ENCODE measurements around the gene MYMX. TPM values are rescaled to one million over a fixed set of nuclear protein-coding genes. Genes with fewer than 3 reads are reported as not detected.

The MYMX gene
- total RNA-seq, 1 experiment from 2014 or later: not detected

DNA sequence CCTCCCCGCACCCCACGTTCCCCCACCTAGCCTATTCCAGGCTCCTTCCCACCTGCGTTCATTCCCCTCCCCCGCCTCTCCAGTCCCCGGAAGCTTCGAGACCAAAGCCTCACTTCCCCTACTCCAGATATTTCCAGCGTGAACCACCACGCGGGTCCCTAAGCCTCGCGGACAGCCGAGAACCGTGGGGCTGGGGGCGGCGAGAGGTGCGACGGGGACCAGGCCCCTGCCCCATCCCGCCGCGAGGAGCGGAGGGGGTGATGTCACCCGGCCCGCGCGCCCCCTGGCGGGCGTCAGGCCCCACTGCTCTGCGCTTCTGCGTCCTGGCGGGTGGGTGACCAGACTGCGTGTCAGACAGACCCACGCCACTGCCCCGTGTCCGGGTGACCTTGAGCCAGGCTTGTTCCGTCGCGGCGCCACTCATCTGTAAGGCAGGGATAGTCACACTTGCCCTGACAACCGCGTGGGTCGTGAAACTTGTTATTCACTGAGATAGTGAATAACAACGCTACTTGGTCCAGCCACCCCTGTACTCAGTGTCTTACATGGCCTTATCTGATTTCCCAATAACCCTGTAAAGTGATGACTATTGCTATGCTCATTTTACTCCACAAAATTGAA lies 21.2 kb downstream of the MYMX start:
- DNase-seq (ENCODE audit: low read depth, low spot score) (no peak), ATAC-seq (peak; percentile 83)
- H2AFZ ChIP-seq (ENCODE audit: low read depth, low read length, poor library complexity, severe bottlenecking): no peak overlapping the region
- no peaks in the 10 kb centered on the region for H3K9me3 ChIP-seq (ENCODE audit: control insufficient read depth in 1 of 2, insufficient read depth in 1 of 2, low read depth in 1 of 2, low read length in 2 of 2)
- H3K9me2 ChIP-seq (ENCODE audit: insufficient read depth): no peaks in the 10 kb centered on the region
- no peaks in the 10 kb centered on the region for H3K79me2 ChIP-seq (ENCODE audit: insufficient read depth, low read length)
- intact Hi-C loops (cut with micrococcal nuclease): loop anchor here (1.0 kb wide), 1 partner anchor 100 kb away; no protein-coding TSS in a partner anchor
- H3K4me3 ChIP-seq (replicated peaks in 1 of 2; ENCODE audit: low read depth in 1 of 2, low read length in 2 of 2): peak overlapping the region; percentile 45 to 56
- TF ChIP-seq POLR2A (IDR thresholded peaks at IDR 0.05; ENCODE audit: borderline replicate concordance, extremely low read depth, insufficient read depth, insufficient read length) (no peak), POLR2AphosphoS5 (IDR thresholded peaks at IDR 0.05; ENCODE audit: low read depth, low read length) (0 out of 2 replicates have a peak, but pooled peaks have one; percentile 6), YY1 (IDR thresholded peaks at IDR 0.05; ENCODE audit: extremely low read depth, insufficient replicate concordance, low read depth, low read length) (no peak), ATF3 (IDR thresholded peaks at IDR 0.05) (no peak)
- TF ChIP-seq, protein P1, sequence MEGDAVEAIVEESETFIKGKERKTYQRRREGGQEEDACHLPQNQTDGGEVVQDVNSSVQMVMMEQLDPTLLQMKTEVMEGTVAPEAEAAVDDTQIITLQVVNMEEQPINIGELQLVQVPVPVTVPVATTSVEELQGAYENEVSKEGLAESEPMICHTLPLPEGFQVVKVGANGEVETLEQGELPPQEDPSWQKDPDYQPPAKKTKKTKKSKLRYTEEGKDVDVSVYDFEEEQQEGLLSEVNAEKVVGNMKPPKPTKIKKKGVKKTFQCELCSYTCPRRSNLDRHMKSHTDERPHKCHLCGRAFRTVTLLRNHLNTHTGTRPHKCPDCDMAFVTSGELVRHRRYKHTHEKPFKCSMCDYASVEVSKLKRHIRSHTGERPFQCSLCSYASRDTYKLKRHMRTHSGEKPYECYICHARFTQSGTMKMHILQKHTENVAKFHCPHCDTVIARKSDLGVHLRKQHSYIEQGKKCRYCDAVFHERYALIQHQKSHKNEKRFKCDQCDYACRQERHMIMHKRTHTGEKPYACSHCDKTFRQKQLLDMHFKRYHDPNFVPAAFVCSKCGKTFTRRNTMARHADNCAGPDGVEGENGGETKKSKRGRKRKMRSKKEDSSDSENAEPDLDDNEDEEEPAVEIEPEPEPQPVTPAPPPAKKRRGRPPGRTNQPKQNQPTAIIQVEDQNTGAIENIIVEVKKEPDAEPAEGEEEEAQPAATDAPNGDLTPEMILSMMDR (IDR thresholded peaks at IDR 0.05 in 2 of 3, conservative IDR thresholded peaks at IDR 0.05 in 1 of 3; ENCODE audit: borderline replicate concordance in 1 of 3, insufficient read depth in 1 of 3, low read depth in 2 of 3, low read length in 2 of 3): peak in 2 of 3 experiments; percentile 90 to 96; a peak in 4 of 6 replicates
- RAD21 ChIA-PET (ENCODE audit: low non-redundant PET in 1 of 2, low total read pairs in 2 of 2, uncharacterized antibody in 2 of 2, unreplicated experiment in 2 of 2): interaction anchor here (0.7 to 0.9 kb wide), 3 partner anchors 9 to 65 kb away, joined by 3 to 4 read pairs (median 4); partner anchors contain the start of gene HSP90AB1 (in 2 of the 2)
- H3K27me3 ChIP-seq (ENCODE audit: insufficient read depth, low read length): no peaks in the 10 kb centered on the region
- BruUV-seq (replicated peaks): no TSS peak
- peaks cover 29 to 42% of the 10 kb centered on the region in 2 experiments for H3K4me1 ChIP-seq (ENCODE audit: control insufficient read depth in 1 of 2, insufficient read depth in 2 of 2, low read length in 2 of 2)
- CTCF ChIA-PET: interaction anchor here (0.7 to 1.8 kb wide), 13 partner anchors 8 to 141 kb away, joined by 3 to 13 read pairs (median 7); partner anchors contain the start of genes HSP90AB1 and SLC29A1
- H3K36me3 ChIP-seq (ENCODE audit: control insufficient read depth in 1 of 2, insufficient read depth in 2 of 2, low read length in 2 of 2): peaks cover 3 to 23% of the 10 kb centered on the region in 2 experiments; a peak in 2 of 4 replicates
- peak overlapping the region; percentile 82 for H3K27ac ChIP-seq (ENCODE audit: low read depth, low read length)
- peak overlapping the region; percentile 85 for H3K4me2 ChIP-seq (ENCODE audit: low read length)
- POLR2A ChIA-PET: interaction anchor here (0.7 to 2.4 kb wide), 4 partner anchors 9 to 19 kb away, joined by 3 to 31 read pairs (median 6); partner anchors contain the start of genes HSP90AB1 and SLC29A1
- no peaks in the 10 kb centered on the region for H4K20me1 ChIP-seq (ENCODE audit: insufficient read depth)
- peak overlapping the region; percentile 62 for H3K9ac ChIP-seq (ENCODE audit: low read length)
